GM21576 (cell line): ENCODE data around the gene HMMR.
"Not testable (repeated sequence)": the region's sequence is repeated elsewhere in the genome, so short reads cannot be mapped to it uniquely, and the experiment has no call there.

Experiments used
- ATAC-seq: cut with Tn5 transposase; IDR thresholded peaks from one replicate; pipeline ENCODE4 v1.9.1; 2021; ENCODE audit warnings: mild to moderate bottlenecking, moderate library complexity; ENCODE audit not compliant: unreplicated experiment

The HMMR gene

GRCh38 chr5:163505368-163506094 is 45.1 kb downstream of the HMMR start, which contains the start of gene MAT2B:
TSS of gene MAT2B (plus strand) at chr5:163505619. CDS start at chr5:163505687, 68 bp downstream.
- peak; percentile 82 for ATAC-seq

GRCh38 chr5:163506095-163506457 is 45.6 kb downstream of the HMMR start:
- ATAC-seq: peak; percentile 10

GRCh38 chr5:163506726-163507125 is 46.3 kb downstream of the HMMR start:
- ATAC-seq: no peak

GRCh38 chr5:163508753-163509152 is 48.3 kb downstream of the HMMR start:
- ATAC-seq: no peak

GRCh38 chr5:163509291-163509951 is 49.0 kb downstream of the HMMR start:
- ATAC-seq: no peak

- no peak for ATAC-seq
Measured at GRCh38 chr5:163512526-163512925, 52.1 kb downstream of the HMMR start.

GRCh38 chr5:163525096-163525495 is 64.7 kb downstream of the HMMR start:
- ATAC-seq: no peak

GRCh38 chr5:163529698-163530097 is 69.3 kb downstream of the HMMR start:
- no peak for ATAC-seq

GRCh38 chr5:163531272-163531671 is 70.8 kb downstream of the HMMR start:
- no peak for ATAC-seq

GRCh38 chr5:163532171-163533084 is 72.0 kb downstream of the HMMR start:
- ATAC-seq: no peak

GRCh38 chr5:163533223-163533622 is 72.8 kb downstream of the HMMR start:
- ATAC-seq: no peak

- no peak for ATAC-seq
Measured at GRCh38 chr5:163534492-163535094, 74.2 kb downstream of the HMMR start.

- ATAC-seq: no peak
Measured at GRCh38 chr5:163535290-163535689, 74.9 kb downstream of the HMMR start.

GRCh38 chr5:163536442-163536841 is 76.0 kb downstream of the HMMR start:
- not testable (repeated sequence) for ATAC-seq

GRCh38 chr5:163540696-163541095 is 80.3 kb downstream of the HMMR start:
- no peak for ATAC-seq
